ENCODE data around the gene STAT3.

The STAT3 gene

DNA sequence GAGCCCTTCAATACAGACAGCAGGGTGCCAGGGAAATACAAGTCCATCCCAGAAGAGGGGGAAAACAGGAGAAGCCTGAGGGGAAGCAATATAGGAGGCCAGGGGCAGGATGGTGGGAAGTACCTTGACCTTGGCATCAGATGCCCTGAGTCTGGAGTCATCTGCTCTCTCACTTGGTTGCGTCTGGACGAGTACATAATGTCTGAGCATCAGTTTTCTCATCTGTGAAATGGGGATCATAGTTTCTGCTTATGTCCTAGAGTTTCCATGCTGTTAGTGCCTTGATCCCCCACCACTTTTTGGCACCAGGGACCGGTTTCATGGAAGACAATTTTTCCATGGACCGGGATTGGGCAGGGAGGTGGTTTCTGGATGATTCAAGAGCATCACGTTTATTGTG is 97.7 kb downstream of the STAT3 start:
- peak; percentile 38 for DNase-seq

DNA sequence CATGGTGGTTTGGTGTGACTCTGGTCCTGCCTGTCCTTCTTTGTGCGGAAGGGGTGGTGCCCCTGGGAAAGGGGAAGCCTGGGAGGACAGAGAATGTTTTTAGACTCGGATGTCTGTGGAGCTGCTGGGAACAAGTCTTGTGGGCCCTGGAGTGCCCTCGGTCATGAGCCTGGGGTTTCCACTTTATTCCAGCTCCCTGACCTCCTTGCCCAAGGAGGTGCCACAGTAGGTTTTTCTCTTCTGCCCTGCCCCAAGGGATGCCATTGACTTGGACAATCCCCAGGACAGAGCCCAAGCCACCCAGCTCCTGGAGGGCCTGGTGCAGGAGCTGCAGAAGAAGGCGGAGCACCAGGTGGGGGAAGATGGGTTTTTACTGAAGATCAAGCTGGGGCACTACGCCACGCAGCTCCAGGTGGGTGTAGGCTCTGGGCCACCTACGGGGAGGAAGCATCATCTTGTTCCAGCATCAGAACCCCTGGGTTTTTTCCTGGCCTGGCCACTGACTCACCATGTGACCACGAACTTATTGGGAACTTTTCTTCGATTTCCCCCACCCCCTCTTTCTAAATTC is 98.5 kb downstream of the STAT3 start:
- peak; percentile 88 for DNase-seq

DNA sequence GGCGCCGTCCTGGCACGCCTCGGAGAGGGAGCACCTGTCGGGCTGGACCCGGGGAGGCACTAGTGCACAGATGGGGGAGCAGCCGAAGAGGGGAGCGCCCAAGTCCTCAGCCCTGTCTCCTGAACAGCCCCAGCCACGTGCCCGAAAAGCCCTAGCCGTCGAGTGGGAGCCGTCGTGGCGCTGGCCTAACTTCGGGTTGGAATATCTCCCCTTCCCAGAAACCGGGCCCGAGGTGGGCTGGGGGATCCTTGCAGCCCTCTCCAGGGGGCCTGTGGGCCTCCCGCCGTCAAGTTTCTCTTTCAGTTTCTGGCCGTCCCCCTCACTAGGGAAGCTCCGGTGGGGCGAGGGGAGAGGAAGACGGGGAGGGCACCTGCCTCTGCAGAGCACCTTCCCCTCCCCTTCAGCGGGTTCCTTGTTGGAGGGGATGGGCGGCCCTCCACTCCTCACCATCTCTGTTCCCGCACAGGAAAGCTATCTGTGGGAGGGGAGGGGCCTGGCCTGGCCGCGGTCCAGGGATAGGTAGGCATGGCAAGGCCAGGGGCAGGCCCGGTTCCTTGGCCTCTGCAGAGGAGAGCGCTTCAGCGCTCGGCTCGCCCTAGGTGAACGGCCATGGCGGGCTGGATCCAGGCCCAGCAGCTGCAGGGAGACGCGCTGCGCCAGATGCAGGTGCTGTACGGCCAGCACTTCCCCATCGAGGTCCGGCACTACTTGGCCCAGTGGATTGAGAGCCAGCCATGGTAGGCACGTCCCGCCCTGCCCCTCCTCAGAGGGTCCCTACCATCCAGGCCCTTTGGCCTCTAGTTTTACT is 99.2 kb downstream of the STAT3 start:
- DNase-seq = peak; percentile 86

DNA sequence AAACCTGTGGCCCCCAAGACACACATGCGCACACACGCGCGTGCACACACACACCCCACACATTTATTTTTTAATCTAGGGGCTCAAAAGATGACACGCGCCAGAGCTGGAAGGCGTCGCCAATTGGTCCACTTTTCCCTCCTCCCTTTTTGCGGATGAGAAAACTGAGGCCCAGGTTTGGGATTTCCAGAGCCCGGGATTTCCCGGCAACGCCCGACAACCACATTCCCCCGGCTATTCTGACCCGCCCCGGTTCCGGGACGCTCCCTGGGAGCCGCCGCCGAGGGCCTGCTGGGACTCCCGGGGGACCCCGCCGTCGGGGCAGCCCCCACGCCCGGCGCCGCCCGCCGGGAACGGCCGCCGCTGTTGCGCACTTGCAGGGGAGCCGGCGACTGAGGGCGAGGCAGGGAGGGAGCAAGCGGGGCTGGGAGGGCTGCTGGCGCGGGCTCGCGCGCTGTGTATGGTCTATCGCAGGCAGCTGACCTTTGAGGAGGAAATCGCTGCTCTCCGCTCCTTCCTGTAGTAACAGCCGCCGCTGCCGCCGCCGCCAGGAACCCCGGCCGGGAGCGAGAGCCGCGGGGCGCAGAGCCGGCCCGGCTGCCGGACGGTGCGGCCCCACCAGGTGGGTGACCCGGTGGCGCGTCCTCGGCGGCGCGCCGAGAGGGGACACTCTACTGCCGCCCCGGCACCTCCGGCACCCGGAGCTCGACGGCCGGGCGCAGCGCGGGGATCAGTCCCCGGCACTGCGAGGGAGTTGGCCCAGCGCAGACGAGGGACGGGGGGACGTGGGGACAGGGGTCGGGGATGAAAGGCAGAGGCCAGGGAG is 100.1 kb downstream of the STAT3 start, which contains the start of gene STAT5A:
Gene STAT5A, plus strand, starts transcription at position 522 of the 826 bp plus-strand sequence. CDS start 914 bp downstream, outside the sequence.
- DNase-seq = peak; percentile 90

DNA sequence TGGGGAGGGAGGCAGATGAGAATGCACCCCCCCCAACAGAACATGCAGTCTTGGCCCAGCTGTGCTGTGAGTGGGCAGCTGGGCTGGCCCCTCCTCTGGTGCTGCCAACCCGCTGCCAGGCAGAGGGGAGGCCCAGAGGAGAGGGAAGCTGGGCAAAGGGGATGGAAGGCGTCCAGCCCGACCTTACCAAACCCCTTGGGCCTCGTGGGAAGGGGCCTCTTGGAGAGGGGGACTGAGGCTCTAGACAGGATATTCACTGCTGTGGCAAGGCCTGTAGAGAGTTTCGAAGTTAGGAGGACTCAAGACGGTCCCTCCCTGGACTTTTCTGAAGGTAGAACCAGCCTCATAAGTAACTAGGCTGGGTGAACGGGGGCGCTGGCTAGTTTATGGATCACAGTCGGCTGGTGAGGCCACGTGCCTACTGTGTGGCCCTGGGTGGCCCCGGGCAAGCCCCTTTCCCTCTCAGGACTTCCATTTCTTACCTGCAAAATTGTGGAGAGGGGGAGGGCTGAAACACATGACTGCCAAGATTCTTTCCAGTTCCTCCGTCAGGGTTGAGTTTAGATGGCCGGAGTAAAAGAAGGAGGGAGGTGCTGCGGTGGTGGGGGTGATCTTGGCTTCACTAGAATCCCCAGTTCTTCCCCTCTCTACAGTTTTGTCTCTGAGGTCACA is 100.8 kb downstream of the STAT3 start:
- peak; percentile 80 for DNase-seq

DNA sequence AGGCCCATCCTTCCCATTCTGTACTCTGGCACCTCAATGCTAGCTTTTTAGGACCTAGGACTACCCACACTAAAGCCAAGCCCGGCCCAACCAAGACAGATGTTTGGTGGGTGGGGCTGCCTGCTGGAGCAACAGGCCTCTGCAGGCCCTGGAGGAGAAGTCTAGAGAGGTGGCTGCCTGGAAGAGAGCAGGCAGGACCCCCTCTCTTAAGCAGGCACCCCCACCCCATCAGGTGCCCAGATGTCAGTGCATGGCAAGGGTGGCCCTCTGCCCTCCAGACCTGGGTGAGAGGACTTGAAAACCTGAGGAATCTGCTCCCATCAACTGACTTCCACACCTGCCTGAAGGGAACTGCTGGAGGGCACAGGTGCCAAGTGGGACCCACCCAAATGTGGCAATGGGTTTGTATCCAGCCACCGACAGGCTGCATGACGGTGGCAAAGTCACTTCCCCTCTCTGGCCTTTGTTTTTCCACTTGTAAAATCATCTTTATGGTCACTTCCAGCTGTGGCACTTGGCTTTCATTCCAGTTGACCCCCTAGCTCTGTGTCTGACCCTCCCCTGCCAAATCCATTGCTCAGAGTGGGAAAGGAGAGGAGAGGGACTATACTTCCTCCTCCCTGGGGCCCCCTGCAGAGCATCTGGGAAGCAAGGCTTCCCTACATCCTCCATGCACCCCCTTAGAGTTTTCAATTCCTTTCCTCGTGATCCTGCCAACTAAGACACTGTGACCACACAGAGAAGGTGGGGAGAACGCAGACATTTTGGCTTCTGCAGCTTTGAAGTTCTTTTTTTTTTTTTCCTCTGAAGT is 101.6 kb downstream of the STAT3 start:
- DNase-seq = peak; percentile 62

DNA sequence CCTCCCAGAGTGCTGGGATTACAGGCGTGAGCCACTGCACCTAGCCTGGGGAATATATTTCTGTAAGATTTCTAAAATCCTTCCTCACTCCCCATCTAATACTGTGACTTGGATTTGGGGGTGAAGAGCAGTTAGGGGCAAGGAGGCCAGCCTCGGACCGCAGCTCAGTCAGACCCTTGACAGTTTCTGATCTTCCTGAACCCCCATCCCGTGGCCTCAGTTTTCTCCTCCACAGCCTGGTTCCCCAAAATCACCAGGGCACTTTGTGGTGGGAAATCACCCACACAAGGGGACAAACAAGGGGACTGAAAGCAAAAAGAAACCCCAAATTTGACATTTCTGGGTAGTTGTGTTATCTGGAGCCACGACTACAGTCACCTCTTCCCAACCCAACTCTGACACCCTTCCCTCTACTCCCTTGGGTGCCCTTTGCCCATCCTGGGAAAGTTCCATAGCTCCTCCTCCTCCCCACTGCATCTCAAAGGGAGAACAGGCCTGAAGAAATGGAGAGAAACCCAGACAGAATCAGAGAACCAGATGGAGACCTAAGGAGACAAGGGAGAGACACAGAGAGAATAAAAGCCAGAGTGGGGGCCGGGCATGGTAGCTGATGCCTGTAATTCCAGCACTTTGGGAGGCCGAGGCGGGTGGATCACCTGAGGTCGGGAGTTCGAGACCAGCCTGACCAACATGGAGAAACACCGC is 102.7 kb downstream of the STAT3 start:
- peak; percentile 37 for DNase-seq

DNA sequence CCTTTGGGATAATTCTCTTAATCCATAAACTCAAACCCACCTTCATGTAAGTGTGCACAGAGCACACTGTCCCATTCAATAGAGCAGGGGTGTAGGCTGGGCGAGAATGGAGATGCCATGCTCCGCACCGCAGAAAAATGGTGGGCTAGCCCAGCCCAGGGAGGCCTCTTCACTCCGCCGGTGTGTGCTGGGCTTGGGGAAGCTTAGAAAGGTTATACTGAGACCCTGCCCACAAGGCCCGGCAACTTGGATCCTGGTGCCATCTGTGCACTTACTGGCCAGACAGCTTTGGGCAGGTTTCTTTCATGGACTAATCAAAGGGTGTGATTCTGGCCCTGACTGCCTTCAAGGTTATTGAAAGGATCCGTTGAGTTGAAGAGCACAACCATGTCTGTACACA is 103.7 kb downstream of the STAT3 start:
- DNase-seq = peak; percentile 53

DNA sequence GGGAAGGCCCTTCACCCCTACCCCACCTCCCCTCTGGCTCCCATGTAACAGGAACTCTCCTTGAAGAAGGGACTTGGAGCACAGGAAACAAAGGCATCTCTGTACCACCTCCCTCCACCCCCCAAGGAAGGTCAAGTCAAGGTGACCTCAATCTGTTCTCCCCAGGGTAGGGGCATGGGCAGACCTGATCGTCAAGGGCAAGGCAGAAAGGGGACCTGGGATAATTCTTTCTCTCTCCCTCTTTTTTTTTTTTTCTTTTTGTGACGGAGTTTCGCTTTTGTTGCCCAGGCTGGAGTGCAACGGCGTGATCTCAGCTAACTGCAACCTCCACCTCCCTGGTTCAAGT is 104.2 kb downstream of the STAT3 start:
- DNase-seq = no peak

DNA sequence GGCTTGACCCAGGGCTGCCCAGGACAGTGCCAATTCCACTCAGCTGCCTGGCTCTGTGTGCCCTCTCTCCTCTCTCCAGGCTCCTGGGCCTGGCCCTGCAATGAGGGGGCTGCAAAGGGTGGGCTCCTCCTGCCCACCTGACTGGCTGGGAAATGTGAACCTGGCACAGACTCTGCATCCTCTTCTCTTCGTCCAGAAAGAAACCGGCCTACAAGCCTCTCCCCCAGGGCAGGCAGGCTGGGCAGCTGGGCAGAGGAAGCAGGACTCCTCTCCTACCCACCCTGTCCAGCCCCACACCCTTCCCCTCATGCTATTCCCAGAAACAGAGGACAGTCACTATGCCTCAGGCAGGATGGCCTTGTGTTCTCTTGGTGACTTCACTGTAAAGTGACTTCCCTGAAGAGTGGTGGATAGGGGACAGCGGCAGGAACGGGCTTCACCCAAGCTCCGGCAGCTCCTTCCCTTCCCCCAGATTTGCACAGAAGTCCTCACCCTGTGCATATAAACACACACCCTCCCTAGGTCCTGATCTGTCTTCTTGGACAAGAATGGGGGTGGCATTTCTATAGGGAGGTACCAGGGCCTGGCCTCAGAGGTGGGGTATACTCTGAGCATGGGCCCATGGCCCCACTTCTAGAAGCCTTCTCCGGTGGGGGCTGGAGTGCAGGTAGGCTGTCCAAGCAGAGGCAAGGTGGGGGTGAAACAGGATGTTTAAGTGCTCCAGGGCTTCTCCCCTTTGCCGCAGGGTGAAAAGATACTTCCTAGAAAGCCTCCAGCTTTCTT is 104.8 kb downstream of the STAT3 start:
- DNase-seq = peak; percentile 57

DNA sequence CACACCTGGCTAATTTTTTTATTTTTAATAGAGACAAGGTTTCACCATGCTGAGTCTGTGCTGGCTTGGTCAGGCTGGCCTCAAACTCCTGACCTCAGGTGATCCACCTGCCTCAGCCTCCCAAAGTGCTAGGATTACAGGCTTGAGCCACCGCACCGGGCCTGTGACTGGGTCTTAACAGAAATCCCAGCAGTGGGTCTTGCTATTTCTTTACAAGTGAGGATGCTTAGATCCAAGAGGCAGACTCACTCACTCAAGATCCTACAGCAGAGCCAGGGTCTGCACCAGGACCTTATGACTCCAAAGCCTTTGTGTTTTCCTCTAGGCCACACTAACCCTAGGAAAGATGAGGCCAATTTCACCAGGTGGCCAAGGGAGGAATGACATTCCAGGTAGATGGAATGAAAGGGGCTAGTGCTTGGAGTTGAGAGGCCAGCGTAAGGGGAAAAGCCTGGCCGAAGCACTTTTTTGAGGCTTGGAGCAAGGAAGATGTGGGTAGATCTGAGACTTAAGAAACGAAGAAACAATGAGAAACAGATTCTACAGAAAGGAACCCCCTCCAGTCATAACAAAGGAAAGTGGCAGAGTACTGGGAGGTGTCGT is 105.7 kb downstream of the STAT3 start:
- DNase-seq = peak; percentile 34

DNA sequence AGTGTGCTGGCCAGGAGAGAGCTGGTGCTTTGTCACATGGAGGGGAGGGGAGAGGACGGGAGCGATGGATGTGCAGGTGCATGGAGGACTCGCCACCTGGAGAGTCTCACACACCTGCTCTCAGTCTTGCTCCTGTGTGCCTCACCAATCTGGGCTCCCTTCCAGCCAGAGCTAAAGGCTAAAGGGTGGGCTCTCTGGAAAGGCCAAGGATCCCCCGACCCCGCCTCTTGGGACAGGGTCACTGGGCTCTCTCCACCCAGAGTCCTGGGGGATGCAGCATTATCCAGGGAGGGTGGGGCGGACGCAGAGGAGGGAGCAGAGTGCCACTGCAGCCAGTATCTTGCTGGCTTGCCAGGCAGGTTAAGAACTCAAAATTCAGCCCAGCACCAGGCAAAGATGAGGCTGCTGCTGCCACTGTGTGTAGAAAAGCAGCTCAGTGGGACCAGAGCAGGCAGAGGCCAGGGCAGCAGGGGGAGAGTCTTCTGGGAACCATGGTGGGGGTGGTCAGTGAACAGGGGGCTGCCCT is 106.6 kb downstream of the STAT3 start:
- peak; percentile 59 for DNase-seq

DNA sequence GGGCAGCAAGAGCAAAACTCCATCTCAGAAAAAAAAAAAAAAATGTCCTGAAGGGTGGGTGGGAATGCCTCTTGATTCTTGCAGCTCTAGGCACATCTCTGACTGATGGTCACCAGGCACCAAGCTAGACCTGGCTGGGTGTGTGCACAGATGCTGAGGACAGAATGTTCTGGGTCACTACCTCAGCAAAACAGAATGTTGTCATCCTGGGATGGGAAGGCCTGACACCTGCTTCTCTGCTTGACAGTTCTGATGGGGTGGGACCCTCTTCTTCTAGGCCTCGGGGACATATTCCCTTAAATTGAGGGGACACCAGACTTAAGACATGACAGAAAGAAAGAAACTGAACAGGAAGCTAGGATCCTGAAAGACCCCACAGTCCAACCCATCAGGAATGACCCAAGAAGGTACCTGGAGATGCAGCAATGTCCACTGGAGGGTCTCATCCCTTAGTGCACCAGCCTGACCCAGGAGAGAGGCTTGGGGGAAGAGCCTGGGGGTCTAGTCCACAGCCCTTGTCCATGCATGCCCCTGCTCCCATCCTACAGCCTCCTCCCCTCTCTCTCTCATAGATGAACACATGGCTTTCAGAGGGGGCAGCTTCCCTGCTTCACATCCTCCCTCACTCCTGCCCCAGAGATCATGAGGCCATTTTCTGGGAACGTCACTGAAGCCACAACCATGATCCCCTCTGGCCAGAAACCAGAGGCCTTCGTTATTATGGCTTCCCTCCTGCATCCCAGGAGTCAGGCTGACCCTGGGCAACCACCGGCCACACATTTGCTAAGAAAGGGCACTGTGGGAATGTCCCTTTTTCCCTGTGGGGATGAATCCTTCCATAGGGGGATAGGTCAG is 108.2 kb downstream of the STAT3 start:
- peak; percentile 53 for DNase-seq

DNA sequence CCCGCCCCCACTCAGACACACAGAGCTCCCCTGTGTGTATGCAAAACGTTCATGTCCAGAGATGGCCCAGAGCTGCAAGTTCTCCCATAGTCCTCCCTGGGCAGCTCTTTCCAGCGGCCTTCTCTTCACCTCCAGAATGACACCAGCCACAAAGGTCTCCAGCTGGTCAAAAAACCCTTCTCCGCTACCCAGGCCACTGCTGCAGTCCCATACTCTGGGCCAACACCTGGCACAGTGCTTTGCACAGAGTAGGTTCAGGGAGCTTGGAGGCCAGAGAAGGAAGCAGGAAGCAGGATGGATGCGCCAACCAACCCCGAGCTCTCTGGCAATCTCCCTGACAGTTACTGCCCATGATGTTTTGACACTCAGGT is 110.9 kb downstream of the STAT3 start:
- no peak for DNase-seq

DNA sequence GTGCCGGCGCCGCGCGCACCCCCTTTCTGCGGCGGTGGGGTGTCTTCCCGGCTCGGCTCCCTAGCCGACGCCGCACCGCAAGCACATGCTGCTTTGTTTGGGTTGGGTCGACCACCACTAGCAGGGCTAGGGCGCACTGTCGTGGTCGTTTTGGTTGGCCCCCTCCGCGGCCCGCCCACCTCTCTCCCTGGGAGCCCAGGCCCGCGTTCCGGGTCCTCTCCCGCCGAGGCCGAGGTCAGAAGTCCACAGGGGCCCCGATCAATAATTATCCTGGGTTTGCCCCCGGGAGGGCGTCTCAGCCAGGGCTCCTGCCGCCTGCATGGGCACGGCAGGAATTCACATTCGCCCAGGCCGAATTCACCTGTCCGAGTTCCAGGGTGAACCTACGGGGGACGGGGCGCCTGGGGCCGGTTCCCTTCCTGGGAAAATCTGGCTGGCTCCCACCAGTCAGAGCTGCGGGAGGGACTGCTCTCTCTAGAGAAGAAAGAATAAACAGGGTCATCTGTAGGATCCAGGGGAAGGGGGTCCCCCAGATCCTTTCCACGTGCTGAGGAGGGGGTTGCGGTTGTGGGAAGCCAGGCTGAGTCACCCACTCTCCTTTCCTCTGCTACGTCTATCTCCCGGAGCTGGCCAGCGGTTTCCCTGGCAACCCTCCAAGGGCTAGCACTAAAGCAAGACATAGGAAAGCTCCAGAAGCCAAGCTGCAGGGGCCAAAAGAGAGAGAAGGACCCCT is 111.5 kb downstream of the STAT3 start:
- DNase-seq = peak; percentile 76

DNA sequence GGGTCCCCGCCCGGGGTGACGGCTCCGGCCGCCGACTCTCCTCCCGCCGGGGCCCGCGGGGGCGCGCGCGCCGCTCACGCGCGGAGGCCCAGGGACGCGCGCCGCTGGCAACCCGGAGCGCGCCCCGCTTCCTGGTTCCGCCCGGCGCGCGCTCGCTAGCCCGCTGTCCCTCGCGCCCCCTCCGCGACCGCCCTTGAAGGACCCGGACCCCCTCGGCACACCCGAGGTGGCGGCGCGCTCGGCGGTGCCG is 112.0 kb downstream of the STAT3 start, which contains the start of gene STAT5B:
Gene STAT5B, minus strand, starts transcription at position 33 of the 250 bp plus-strand sequence. CDS start 44,264 bp downstream, outside the sequence.
- DNase-seq = peak; percentile 87

DNA sequence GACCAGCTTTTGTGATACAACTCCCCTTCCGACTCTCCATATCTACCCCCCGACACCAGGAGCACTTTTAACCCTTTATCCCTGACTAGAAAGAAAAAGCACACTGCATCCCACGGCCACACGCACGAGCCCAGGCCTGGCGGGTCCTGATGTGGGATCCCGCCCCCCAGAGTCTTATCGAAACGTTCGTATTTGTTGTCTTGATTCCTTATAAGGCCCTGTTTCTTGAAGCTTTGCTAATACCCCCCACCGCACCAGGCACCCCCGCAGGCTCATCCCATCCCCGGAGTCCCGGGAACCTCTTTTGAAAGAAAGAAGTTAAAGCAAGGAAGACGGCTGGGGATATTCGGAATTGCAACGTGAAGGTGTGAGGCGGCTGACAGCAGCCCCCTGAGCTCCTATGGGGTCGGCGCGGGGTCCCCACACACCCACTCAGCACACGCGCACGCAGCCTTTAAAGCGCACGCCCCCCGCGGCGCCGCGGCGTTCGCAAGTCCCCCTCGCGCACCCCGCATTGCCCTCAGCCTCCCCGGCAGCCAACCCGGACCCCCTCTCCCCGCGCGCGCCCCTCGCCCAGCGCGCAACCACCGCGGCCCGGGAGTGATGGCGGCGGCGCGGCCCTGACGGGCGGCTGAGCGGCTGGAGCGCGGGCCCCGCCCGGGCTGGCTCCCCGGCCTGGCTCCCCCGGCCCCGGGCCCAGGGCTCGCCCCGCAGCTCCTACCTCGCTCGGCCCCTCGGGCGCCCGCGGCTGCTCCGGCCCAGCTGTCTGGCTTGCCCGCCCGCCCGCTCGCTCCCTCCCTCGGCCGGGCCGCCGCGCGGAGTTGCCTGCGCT is 112.5 kb downstream of the STAT3 start:
- peak; percentile 76 for DNase-seq
